Erythroblast (primary cell): Measurements from ENCODE around the gene CNKSR2.

Source experiments
- DNase-seq, 2 experiments: peaks; one replicate each; lab custom pipeline; 2025; lab: John Stamatoyannopoulos, UW
- GATA1 ChIP-seq: IDR thresholded peaks from 2 replicates; pipeline ENCODE4 v1.6.1; 2011; ENCODE audit warnings: low read depth, mild to moderate bottlenecking, control low read depth, low read length, moderate library complexity
- POLR2A ChIP-seq: IDR thresholded peaks from 2 replicates; pipeline ENCODE4 v1.6.1; 2011; ENCODE audit warnings: mild to moderate bottlenecking, low read length

The CNKSR2 gene

DNA sequence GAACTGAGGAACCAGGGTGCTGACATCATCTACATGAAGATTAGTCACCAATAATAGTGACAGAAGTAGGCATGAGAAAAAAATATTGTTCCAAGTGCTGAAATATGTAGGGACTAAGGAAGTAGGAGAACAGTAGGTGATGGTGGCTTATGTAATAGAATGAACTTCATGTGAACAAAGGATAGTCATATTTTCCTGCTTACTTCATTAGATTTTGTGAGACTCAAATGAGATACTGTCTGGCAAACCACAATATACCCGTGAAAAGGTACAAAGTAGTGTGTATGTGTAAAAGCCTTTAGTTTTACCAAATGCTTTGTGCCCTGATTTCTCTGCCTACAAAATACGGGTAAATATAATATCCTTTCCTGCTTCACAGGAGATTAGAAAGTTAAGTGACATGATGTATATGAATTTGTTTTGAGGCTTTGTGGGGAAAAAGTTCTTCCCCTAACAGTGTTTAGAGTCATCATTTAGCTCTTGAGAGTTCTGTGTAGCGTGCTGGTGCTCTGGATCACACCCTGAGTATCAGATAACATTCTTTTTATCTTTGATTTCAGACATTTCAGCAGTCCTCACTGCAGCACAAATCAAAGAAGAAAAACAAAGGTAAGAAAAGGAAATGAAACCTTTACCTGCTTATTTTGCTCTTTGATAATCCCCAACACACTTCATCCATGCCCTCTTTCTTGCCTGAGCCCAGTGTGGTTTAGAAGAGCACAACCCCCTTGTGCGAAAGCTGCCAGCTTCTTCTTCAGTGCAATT lies 216.0 kb downstream of the CNKSR2 start:
- TF ChIP-seq POLR2A = no peak
- TF ChIP-seq GATA1 = no peak
- DNase-seq = no peak

- DNase-seq = no peak
Measured at GRCh38 chrX:21606002-21606401, 231.8 kb downstream of the CNKSR2 start.

GRCh38 chrX:21610168-21610567 lies 235.9 kb downstream of the CNKSR2 start:
- no peak for DNase-seq
- no peak for TF ChIP-seq GATA1
- no peak for TF ChIP-seq POLR2A

More at GRCh38 chrX:21606002-21606401, 231.8 kb downstream of the CNKSR2 start:
- TF ChIP-seq GATA1 (no peak), POLR2A (no peak)

DNA sequence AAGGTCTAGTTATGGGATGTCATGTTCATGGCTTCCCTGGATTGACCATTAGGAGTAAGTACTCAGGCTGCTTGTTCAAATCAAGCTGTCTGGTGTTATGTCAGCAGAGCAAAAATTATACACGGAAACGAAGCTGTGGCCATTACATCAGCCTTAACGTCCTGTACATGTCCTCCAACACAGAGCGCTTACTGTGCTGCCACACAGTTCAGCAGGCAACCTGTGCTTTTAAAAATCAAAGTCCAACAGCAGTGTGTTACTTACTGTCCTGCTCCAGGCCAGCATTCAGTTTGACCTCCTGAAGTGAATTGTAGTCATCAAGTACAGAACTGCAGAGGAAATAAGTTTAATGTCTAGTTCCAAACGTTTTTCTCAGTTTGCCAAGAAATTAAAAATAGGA lies 237.9 kb downstream of the CNKSR2 start:
- TF ChIP-seq GATA1 = no peak
- no peak for TF ChIP-seq POLR2A
- DNase-seq = no peak

GRCh38 chrX:21616386-21616785 lies 242.2 kb downstream of the CNKSR2 start:
- DNase-seq = no peak
- no peak for TF ChIP-seq POLR2A

- DNase-seq = no peak
- no peak for TF ChIP-seq GATA1
- no peak for TF ChIP-seq POLR2A
Measured at GRCh38 chrX:21620234-21620633, 246.0 kb downstream of the CNKSR2 start.

DNA sequence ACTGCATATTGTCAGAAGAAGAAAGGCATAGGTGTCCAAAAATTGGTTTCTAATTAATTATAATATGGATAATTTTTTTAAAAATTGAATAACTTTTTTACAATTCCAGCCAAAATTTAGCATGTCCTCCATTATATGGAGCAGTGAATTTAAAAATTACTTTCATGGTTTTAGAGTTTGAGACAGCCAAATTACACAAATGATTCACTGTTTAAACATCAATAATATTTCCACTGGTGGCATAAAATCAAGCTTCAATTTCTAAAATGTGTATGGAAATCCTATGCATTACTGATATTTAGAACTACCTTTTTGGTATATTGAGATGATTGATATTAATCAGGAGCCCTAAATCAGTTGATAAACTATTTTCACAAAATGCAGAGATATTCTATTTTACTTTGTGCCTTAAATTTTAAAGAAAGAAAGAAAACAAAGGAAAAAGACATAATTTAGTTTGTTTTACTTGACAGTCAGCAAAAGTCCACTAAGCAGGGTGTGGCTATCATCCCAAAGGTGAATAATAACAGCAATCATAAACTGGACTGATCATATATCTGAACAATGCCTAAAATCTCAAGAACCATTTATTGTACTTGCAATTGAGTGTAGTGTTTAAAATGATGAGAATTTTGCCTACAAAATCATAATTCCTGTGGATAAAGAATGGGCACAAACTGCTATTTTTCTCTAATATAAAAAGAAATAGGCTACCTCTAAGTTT lies 249.7 kb downstream of the CNKSR2 start:
- TF ChIP-seq GATA1 = no peak
- TF ChIP-seq POLR2A = no peak

DNA sequence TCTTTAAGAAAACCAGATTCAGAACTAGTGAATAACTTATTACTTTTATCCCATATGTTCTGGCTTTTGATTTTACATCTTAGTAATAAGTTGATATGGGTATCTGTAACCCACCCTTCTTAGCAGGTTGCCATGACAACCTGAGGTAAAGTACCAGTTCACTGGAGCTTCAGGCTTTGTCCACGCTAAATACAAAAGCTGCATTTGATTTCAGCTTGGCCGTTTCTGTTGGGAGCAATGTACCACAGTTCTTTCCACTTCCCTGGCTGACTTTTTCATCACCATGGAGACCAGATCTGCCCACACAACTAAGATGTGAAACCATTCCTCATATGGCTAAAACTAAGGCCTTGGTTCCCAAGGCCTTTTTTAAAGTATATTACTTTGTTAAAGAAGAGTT lies 257.8 kb downstream of the CNKSR2 start:
- DNase-seq = no peak
- no peak for TF ChIP-seq GATA1
- no peak for TF ChIP-seq POLR2A

More for the DNA sequence above, 249.7 kb downstream of the CNKSR2 start:
- no peak for DNase-seq

GRCh38 chrX:21638311-21638710 lies 264.1 kb downstream of the CNKSR2 start:
- DNase-seq = no peak
- TF ChIP-seq POLR2A (no peak), GATA1 (no peak)

DNA sequence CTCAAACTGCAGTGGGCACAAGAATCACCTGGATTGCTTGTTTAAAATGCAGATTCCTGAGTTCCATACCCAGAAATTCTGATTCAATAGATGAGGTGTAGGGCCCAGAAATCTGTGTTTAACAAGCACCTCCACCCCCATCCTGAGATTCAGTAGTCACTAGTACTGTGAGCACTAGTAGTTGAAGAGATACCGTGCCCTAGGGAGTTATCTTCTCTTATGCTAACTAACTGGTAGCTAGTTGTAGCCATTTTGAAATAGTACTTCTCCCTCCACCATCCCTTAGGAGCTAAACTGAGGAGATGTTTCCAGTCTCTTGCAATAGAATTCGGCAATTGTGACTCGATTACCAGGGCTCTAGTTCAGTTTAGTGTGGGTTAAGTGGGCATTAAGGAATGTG lies 265.6 kb downstream of the CNKSR2 start:
- TF ChIP-seq GATA1 = no peak
- TF ChIP-seq POLR2A = no peak
- no peak for DNase-seq

DNA sequence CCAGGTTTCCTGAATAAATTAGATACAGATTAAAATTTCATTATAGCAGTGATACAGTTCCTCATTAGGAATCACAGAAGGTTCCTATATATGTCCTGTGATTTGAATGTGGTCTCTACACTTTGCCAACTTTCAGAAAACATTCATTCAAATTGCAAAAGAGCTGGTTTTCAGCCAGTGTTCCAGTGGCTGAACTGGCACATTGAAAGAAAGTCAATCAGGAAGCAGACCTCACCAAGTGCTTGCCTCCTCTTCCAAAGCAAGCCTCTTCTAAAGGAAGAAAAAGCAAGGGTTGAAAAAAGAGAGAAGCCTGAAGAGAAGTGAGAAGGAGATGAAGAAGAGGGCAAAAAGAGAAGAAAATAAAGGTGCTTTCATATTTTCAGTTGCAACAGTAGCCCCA lies 271.2 kb downstream of the CNKSR2 start:
- no peak for TF ChIP-seq POLR2A
- TF ChIP-seq GATA1 = no peak
- DNase-seq = no peak

DNA sequence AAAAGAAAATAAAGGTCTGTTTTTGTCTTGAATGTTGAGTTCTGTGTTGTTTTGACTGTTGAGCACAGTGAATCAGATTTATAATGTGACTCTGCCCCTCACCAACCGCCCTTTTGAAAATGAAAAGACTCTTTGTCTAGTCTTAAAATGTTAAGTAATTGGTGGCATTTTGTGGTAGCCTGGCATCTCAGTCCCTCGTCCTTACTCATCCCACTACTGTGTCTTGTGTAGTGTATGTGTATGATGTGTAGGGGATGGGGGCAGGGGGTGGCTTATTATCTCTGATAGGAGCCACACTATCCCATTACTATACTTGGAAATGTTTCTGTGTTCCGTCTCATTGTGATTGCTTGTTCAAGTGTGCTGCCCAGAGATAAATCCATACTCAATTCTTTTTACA lies 271.7 kb downstream of the CNKSR2 start:
- TF ChIP-seq GATA1 (no peak), POLR2A (no peak)
- DNase-seq = no peak

- DNase-seq = no peak
- TF ChIP-seq GATA1 (no peak), POLR2A (no peak)
Measured at GRCh38 chrX:21655901-21656586, 281.8 kb downstream of the CNKSR2 start.

DNA sequence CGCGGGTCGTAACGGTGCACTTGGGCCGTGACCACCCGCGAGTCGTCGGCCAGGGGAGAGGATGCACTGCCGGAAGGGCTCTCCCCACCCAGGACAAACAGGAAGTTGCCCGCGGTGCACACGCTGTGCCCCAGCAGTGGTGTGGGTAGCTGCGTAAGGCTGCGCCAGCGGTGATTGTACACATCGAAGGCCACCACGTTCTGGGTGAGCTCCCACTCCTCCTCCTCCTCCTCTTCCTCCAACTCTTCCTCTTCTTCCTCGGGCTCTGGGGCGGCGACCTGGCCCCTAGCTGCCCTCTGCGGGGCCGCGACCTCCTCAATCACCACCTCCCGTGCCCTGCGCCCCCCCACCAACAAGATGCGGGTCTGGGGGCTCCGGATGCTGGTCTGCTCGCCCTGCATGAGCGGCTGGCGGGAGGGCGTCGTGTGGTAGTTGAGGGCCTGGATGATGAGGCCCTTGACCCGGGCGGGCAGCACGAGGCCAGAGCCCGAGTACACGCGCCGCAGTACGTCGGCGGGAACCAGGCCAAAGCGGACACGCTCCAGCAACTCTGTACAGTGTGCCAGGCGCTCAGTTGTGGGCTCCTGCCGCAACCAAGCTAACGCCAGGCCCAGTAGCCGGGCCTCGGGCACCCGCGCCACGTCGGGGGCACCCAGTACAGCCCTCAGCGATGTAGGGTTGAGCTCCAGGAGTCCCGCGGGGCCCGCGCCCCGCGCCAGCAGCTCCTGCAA lies 282.5 kb downstream of the CNKSR2 start:
- no peak for DNase-seq
- TF ChIP-seq GATA1 = no peak
